Measurements from ENCODE around the gene RASSF6. TPM values are rescaled to one million over a fixed set of nuclear protein-coding genes. Genes with fewer than 3 reads are reported as not detected.
"Not testable (repeated sequence)": the region's sequence is repeated elsewhere in the genome, so short reads cannot be mapped to it uniquely, and the experiment has no call there.

RASSF6 gene
- total RNA-seq, 1 experiment from 2014 or later, result 0.15 TPM

GRCh38 chr4:73599182-73599581, 21.1 kb downstream of the RASSF6 start:
- CTCF ChIA-PET, result interaction anchor here (0.7 to 1.2 kb wide), 3 partner anchors 10 to 25 kb away, joined by 3 to 4 read pairs (median 4); partner anchors contain the start of gene RASSF6
- no peak overlapping the region for H3K4me3 Mint-ChIP-seq
- POLR2A ChIA-PET, result no interaction called here
- TF ChIP-seq NR3C1 (CRISPR knock-in tag; conservative IDR thresholded peaks at IDR 0.05; ENCODE audit: low read depth) (no peak), TP53 (CRISPR knock-in tag; IDR thresholded peaks at IDR 0.05) (no peak), ATF2 (CRISPR knock-in tag; IDR thresholded peaks at IDR 0.05; ENCODE audit: borderline replicate concordance, low read depth) (no peak), MYBL2 (CRISPR knock-in tag; IDR thresholded peaks at IDR 0.05) (no peak), PRRX2 (CRISPR knock-in tag; IDR thresholded peaks at IDR 0.05) (no peak), NFE2L1 (CRISPR knock-in tag; IDR thresholded peaks at IDR 0.05) (peak; percentile 95), GABPB1 (CRISPR knock-in tag; IDR thresholded peaks at IDR 0.05) (peak; percentile 56), MXD4 (CRISPR knock-in tag; IDR thresholded peaks at IDR 0.05; ENCODE audit: borderline replicate concordance) (no peak)
- H3K36me3 Mint-ChIP-seq, result no peaks in the 10 kb centered on the region
- H3K4me1 Mint-ChIP-seq, result peaks cover 16% of the 10 kb centered on the region
- peak; percentile 96 for ATAC-seq
- H3K27ac Mint-ChIP-seq, result peak overlapping the region; percentile 39; the same call in 1 of the 2 replicates
- H3K9me3 Mint-ChIP-seq, result peaks cover 9% of the 10 kb centered on the region
- DNase-seq (ENCODE audit: low spot score), result peak; percentile 40
- no peaks in the 10 kb centered on the region for H3K27me3 Mint-ChIP-seq (ENCODE audit: low read depth)

GRCh38 chr4:73597594-73597993, 22.6 kb downstream of the RASSF6 start:
- H3K4me1 Mint-ChIP-seq, result peaks cover 16% of the 10 kb centered on the region
- CTCF ChIA-PET, result no interaction called here
- no peak for ATAC-seq

GRCh38 chr4:73597183-73597582, 23.1 kb downstream of the RASSF6 start:
- H3K27me3 Mint-ChIP-seq (ENCODE audit: low read depth); DNase-seq (ENCODE audit: low spot score); ATAC-seq; H3K27ac Mint-ChIP-seq; H3K9me3 Mint-ChIP-seq; H3K36me3 Mint-ChIP-seq; H3K4me3 Mint-ChIP-seq; POLR2A ChIA-PET; CTCF ChIA-PET: not testable (repeated sequence)
- peaks cover 16% of the 10 kb centered on the region for H3K4me1 Mint-ChIP-seq

More at GRCh38 chr4:73597594-73597993, 22.6 kb downstream of the RASSF6 start:
- Mint-ChIP-seq H3K27me3 (ENCODE audit: low read depth) (no peaks in the 10 kb centered on the region), H3K9me3 (peaks cover 9% of the 10 kb centered on the region), H3K4me3 (no peak overlapping the region), H3K36me3 (no peaks in the 10 kb centered on the region), H3K27ac (no peak overlapping the region)
- no peak for TF ChIP-seq OVOL2 (CRISPR knock-in tag; IDR thresholded peaks at IDR 0.05; ENCODE audit: borderline replicate concordance)
- no peak for TF ChIP-seq MXD4 (CRISPR knock-in tag; IDR thresholded peaks at IDR 0.05; ENCODE audit: borderline replicate concordance)
- TF ChIP-seq JAZF1 (CRISPR knock-in tag; IDR thresholded peaks at IDR 0.05), result no peak
- TF ChIP-seq SP1 (CRISPR knock-in tag; conservative IDR thresholded peaks at IDR 0.05), result no peak
- no peak for TF ChIP-seq ELF4 (CRISPR knock-in tag; IDR thresholded peaks at IDR 0.05; ENCODE audit: low read depth)
- TF ChIP-seq ESRRA (CRISPR knock-in tag; IDR thresholded peaks at IDR 0.05; ENCODE audit: borderline replicate concordance), result no peak
- no peak for TF ChIP-seq FOXK1 (CRISPR knock-in tag; IDR thresholded peaks at IDR 0.05)
- no peak for TF ChIP-seq TP53 (CRISPR knock-in tag; IDR thresholded peaks at IDR 0.05)
- TF ChIP-seq TCF7 (CRISPR knock-in tag; IDR thresholded peaks at IDR 0.05; ENCODE audit: low read depth), result no peak
- no peak for TF ChIP-seq ZNF263 (CRISPR knock-in tag; IDR thresholded peaks at IDR 0.05; ENCODE audit: low read depth)
- no peak for TF ChIP-seq ZNF121 (CRISPR knock-in tag; IDR thresholded peaks at IDR 0.05)
- TF ChIP-seq ZNF416 (CRISPR knock-in tag; IDR thresholded peaks at IDR 0.05), result no peak
- DNase-seq (ENCODE audit: low spot score), result no peak
- POLR2A ChIA-PET, result no interaction called here

DNA sequence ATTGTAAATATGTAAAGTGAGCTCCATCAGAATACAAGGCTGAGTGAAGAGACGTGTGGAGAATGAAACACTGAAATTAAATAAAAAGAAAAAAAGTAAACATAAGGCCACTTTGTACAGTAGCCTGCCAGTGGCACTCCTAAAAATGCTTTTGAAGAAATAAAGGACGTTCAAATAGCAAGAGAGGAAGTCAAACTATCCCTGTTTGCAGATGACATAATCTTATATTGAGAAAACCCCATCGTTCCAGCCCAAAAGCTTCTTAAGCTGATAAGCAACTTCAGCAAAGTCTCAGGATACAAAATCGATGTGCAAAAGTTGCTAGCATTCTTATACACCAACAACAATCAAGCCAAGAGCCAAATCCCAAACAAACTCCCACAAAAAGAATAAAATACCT, 24.2 kb downstream of the RASSF6 start:
- DNase-seq (ENCODE audit: low spot score) (no peak), ATAC-seq (no peak)
- ChIA-PET POLR2A (no interaction called here), CTCF (no interaction called here)
- Mint-ChIP-seq H3K4me3 (no peak overlapping the region), H3K27ac (no peak overlapping the region), H3K27me3 (ENCODE audit: low read depth) (no peaks in the 10 kb centered on the region), H3K36me3 (no peaks in the 10 kb centered on the region), H3K4me1 (peaks cover 16% of the 10 kb centered on the region), H3K9me3 (peaks cover 9% of the 10 kb centered on the region)
- TF ChIP-seq ZSCAN18 (CRISPR knock-in tag; IDR thresholded peaks at IDR 0.05) (no peak), NFE2L1 (CRISPR knock-in tag; IDR thresholded peaks at IDR 0.05) (no peak), ATF2 (CRISPR knock-in tag; IDR thresholded peaks at IDR 0.05; ENCODE audit: borderline replicate concordance, low read depth) (no peak), ZNF671 (CRISPR knock-in tag; IDR thresholded peaks at IDR 0.05) (no peak), ELF4 (CRISPR knock-in tag; IDR thresholded peaks at IDR 0.05; ENCODE audit: low read depth) (no peak), IRF2 (CRISPR knock-in tag; IDR thresholded peaks at IDR 0.05; ENCODE audit: borderline replicate concordance, low read depth) (no peak), FOXP1 (CRISPR knock-in tag; IDR thresholded peaks at IDR 0.05; ENCODE audit: borderline replicate concordance) (no peak), TCF7 (CRISPR knock-in tag; IDR thresholded peaks at IDR 0.05; ENCODE audit: low read depth) (no peak)
- TF ChIP-seq, protein P1, sequence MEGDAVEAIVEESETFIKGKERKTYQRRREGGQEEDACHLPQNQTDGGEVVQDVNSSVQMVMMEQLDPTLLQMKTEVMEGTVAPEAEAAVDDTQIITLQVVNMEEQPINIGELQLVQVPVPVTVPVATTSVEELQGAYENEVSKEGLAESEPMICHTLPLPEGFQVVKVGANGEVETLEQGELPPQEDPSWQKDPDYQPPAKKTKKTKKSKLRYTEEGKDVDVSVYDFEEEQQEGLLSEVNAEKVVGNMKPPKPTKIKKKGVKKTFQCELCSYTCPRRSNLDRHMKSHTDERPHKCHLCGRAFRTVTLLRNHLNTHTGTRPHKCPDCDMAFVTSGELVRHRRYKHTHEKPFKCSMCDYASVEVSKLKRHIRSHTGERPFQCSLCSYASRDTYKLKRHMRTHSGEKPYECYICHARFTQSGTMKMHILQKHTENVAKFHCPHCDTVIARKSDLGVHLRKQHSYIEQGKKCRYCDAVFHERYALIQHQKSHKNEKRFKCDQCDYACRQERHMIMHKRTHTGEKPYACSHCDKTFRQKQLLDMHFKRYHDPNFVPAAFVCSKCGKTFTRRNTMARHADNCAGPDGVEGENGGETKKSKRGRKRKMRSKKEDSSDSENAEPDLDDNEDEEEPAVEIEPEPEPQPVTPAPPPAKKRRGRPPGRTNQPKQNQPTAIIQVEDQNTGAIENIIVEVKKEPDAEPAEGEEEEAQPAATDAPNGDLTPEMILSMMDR (IDR thresholded peaks at IDR 0.05), result no peak
- TF ChIP-seq, protein P2, sequence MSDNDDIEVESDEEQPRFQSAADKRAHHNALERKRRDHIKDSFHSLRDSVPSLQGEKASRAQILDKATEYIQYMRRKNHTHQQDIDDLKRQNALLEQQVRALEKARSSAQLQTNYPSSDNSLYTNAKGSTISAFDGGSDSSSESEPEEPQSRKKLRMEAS (CRISPR knock-in tag; IDR thresholded peaks at IDR 0.05), result no peak

Data from WTC11 (cell line).